GM12892 (cell line): Measurements from ENCODE around the gene GALNT13.

Experiments used
- POLR2A ChIP-seq: IDR thresholded peaks from 2 replicates; pipeline ENCODE4 v1.6.1; 2011; ENCODE audit warnings: low read depth, low read length, control low read depth
- POLR2AphosphoS5 ChIP-seq: IDR thresholded peaks from 2 replicates; pipeline ENCODE4 v1.6.1; 2011; ENCODE audit warnings: low read depth, low read length, control low read depth
- TAF1 ChIP-seq: IDR thresholded peaks from 2 replicates; pipeline ENCODE4 v1.6.1; 2011; ENCODE audit warnings: low read depth, mild to moderate bottlenecking, control low read depth, low read length, borderline replicate concordance

GRCh38 chr2:153963256-153963655, 91.5 kb downstream of the GALNT13 start:
- no peak for TF ChIP-seq TAF1
- TF ChIP-seq POLR2AphosphoS5 = no peak
- no peak for TF ChIP-seq POLR2A
